ENCODE measurements around the gene EPAS1. TPM values are rescaled to one million over a fixed set of nuclear protein-coding genes. Genes with fewer than 3 reads are reported as not detected.

Gene EPAS1
- total and polyA plus RNA-seq, 2 of the 8 experiments (the other 6 are each of a cell fraction or from before 2014, with no cell fraction given), result 2.0 to 4.9 TPM

DNA sequence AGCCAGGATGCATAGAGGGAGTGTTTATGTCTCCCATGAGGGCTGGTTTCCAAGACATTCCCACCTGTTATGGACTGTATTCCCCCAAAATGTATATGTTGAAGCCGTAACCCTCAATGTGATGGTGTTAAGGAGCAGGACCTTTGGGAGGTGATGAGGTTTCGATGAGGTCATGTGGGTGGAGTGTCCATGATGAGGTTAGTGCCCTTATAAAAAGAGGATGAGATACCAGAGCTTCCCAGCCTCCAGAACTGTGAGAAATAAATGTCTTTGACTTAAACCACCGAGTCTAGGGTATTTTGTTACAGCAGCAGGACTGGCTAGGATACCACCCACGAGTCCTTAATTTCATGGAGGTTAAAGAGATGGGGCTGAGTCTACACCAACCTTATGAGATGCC is 22.6 kb upstream of the EPAS1 start:
- H3K36me3 ChIP-seq (ENCODE audit: control insufficient read depth in 2 of 4, insufficient read depth in 4 of 4, low read length in 3 of 4), result no peaks in the 10 kb centered on the region
- no peak overlapping the region for H3K23ac ChIP-seq (ENCODE audit: insufficient read length)
- no peak overlapping the region for H2AFZ ChIP-seq (ENCODE audit: low read length)
- CTCF ChIA-PET (ENCODE audit: partially characterized antibody), result interaction anchor here (0.6 to 1.6 kb wide), 2 partner anchors 19 to 503 kb away, joined by 3 to 8 read pairs; no protein-coding TSS in a partner anchor
- no peak overlapping the region for H2BK120ac ChIP-seq (replicated peaks; ENCODE audit: low read depth, low read length)
- H2BK20ac ChIP-seq (ENCODE audit: low read length), result no peak overlapping the region
- no peak overlapping the region for H3K56ac ChIP-seq (replicated peaks; ENCODE audit: insufficient read length, low read depth, low read length)
- H3K23me2 ChIP-seq (ENCODE audit: low read depth, low read length), result no peaks in the 10 kb centered on the region; the same call in 1 of the 2 replicates
- H3K4me3 ChIP-seq (ENCODE audit: extremely low read depth in 1 of 4, insufficient read depth in 2 of 4, low read depth in 3 of 4, low read length in 4 of 4), result no peak overlapping the region
- POLR2A ChIA-PET (ENCODE audit: partially characterized antibody), result no interaction called here
- H3K79me1 ChIP-seq (ENCODE audit: low read depth, low read length), result no peaks in the 10 kb centered on the region
- H3K79me2 ChIP-seq (ENCODE audit: control insufficient read depth in 1 of 2, insufficient read depth in 2 of 2, low read length in 2 of 2), result no peaks in the 10 kb centered on the region
- H3K4me2 ChIP-seq (ENCODE audit: insufficient read depth in 1 of 2, low read depth in 2 of 2, low read length in 2 of 2), result no peak overlapping the region
- no peak overlapping the region for H3K4ac ChIP-seq (replicated peaks; ENCODE audit: insufficient read length, low read depth, low read length)
- no peak overlapping the region for H2BK5ac ChIP-seq (ENCODE audit: low read depth, low read length)
- 93% methylated on average over 4 of the region's 4 CpGs; no CpG with 5 or more reads in 1 of the 2 experiments for WGBS, 2 experiments (ENCODE audit: extremely low coverage in 1 of 2, insufficient coverage in 1 of 2, insufficient read length in 1 of 2, insufficient replicate concordance in 2 of 2, low coverage in 1 of 2, low lambda C conversion rate in 2 of 2, missing lambda C conversion rate in 1 of 2)
- H4K8ac ChIP-seq (ENCODE audit: extremely low read depth, insufficient read depth, low read length), result no peak overlapping the region
- no peak overlapping the region for H2AK5ac ChIP-seq (ENCODE audit: low read depth, low read length)
- no peak overlapping the region for H2BK12ac ChIP-seq (ENCODE audit: low read depth, low read length)
- FAIRE-seq (no peak), DNase-seq (ENCODE audit: low read depth in 1 of 2, low spot score in 2 of 2) (no peak)
- peaks cover 0 to 1% of the 10 kb centered on the region in 2 experiments for H4K20me1 ChIP-seq (replicated peaks in 1 of 2; ENCODE audit: control insufficient read depth in 1 of 2, insufficient read depth in 2 of 2, low read length in 2 of 2)
- H2BK15ac ChIP-seq (ENCODE audit: low read length), result no peak overlapping the region
- no peak overlapping the region for H4K5ac ChIP-seq (ENCODE audit: insufficient read length, low read depth, low read length)
- no peak overlapping the region for H4K91ac ChIP-seq (replicated peaks; ENCODE audit: insufficient read length, low read length)
- peaks cover 0 to 3% (median 1%) of the 10 kb centered on the region in 4 experiments; a peak in 2 of 7 replicates for H3K4me1 ChIP-seq (replicated peaks in 1 of 4; ENCODE audit: control insufficient read depth in 3 of 4, insufficient read depth in 4 of 4, low read length in 3 of 4)
- H3K9ac ChIP-seq (replicated peaks in 1 of 4; ENCODE audit: extremely low read depth in 1 of 4, low read depth in 3 of 4, low read length in 3 of 4), result no peak overlapping the region
- H3K14ac ChIP-seq (ENCODE audit: insufficient read length), result no peak overlapping the region
- no peaks in the 10 kb centered on the region for H3K9me3 ChIP-seq (ENCODE audit: insufficient read depth in 2 of 2, low read depth in 1 of 2, low read length in 1 of 2)
- H3K27ac ChIP-seq (ENCODE audit: low read depth, low read length), result no peak overlapping the region
- H3K27me3 ChIP-seq (replicated peaks in 1 of 4; ENCODE audit: control insufficient read depth in 3 of 4, extremely low read depth in 1 of 4, insufficient read depth in 3 of 4, low read length in 3 of 4), result no peaks in the 10 kb centered on the region; a peak in 1 of 7 replicates
- H3K18ac ChIP-seq (ENCODE audit: extremely low read depth, low read length), result no peak overlapping the region
- TF ChIP-seq ASH2L (IDR thresholded peaks at IDR 0.05; ENCODE audit: low read length) (no peak), POU5F1 (IDR thresholded peaks at IDR 0.05; ENCODE audit: low read depth, low read length) (no peak)
